ENCODE measurements around the gene TTBK1. TPM values are rescaled to one million over a fixed set of nuclear protein-coding genes. Genes with fewer than 3 reads are reported as not detected.

TTBK1 gene
- total RNA-seq, 1 donor from 2014 or later = not detected

GRCh38 chr6:43307451-43308100 is 64.3 kb downstream of the TTBK1 start:
- Histone ChIP-seq H3K4me1 (no peaks in the 10 kb centered on the region), H3K27ac (no peak overlapping the region), H3K4me3 (no peak overlapping the region), H3K9me3 (no peaks in the 10 kb centered on the region), H3K27me3 (peaks cover 5% of the 10 kb centered on the region), H3K36me3 (no peaks in the 10 kb centered on the region)
- no peak for TF ChIP-seq CTCF (IDR thresholded peaks at IDR 0.05)
- intact Hi-C loops (cut with DNase I) = no loop called here
- no peak for DNase-seq (ENCODE audit: low spot score in 2 of 2)

- H3K4me3 ChIP-seq = peak within 1 kb of the TSS; percentile 38 to 60
- no peaks in the 10 kb centered on the region for H3K9me3 ChIP-seq
- H3K4me1 ChIP-seq = no peaks in the 10 kb centered on the region
- peaks cover 5% of the 10 kb centered on the region for H3K27me3 ChIP-seq
- intact Hi-C loops (cut with DNase I) = no loop called here
- H3K27ac ChIP-seq = no peak within 1 kb of the TSS
- no peak for DNase-seq (ENCODE audit: low spot score in 2 of 2)
- no peak for TF ChIP-seq CTCF (IDR thresholded peaks at IDR 0.05)
- H3K36me3 ChIP-seq = no peaks in the 10 kb centered on the region
Measured at GRCh38 chr6:43308101-43308989, 65.1 kb downstream of the TTBK1 start, which contains the start of gene CRIP3. TSS of gene CRIP3 (minus strand) at chr6:43308826. CDS start at chr6:43308792, 34 bp downstream.

- H3K27ac ChIP-seq = no peak overlapping the region
- peak overlapping the region; percentile 38 to 60 for H3K4me3 ChIP-seq
- DNase-seq (ENCODE audit: low spot score in 2 of 2) = no peak
- H3K9me3 ChIP-seq = no peaks in the 10 kb centered on the region
- H3K27me3 ChIP-seq = peaks cover 5% of the 10 kb centered on the region
- TF ChIP-seq CTCF (IDR thresholded peaks at IDR 0.05) = no peak
- no peaks in the 10 kb centered on the region for H3K36me3 ChIP-seq
- intact Hi-C loops (cut with DNase I) = no loop called here
- H3K4me1 ChIP-seq = no peaks in the 10 kb centered on the region
Measured at GRCh38 chr6:43308990-43309477, 65.8 kb downstream of the TTBK1 start.

GRCh38 chr6:43310134-43310533 is 66.9 kb downstream of the TTBK1 start:
- DNase-seq (ENCODE audit: low spot score in 2 of 2) = no peak
- H3K36me3 ChIP-seq = no peaks in the 10 kb centered on the region
- intact Hi-C loops (cut with DNase I) = no loop called here
- H3K27ac ChIP-seq = no peak overlapping the region
- peaks cover 5% of the 10 kb centered on the region for H3K27me3 ChIP-seq
- H3K9me3 ChIP-seq = no peaks in the 10 kb centered on the region
- no peak overlapping the region for H3K4me3 ChIP-seq
- no peaks in the 10 kb centered on the region for H3K4me1 ChIP-seq
- no peak for TF ChIP-seq CTCF (IDR thresholded peaks at IDR 0.05)

GRCh38 chr6:43310624-43311023 is 67.3 kb downstream of the TTBK1 start:
- Histone ChIP-seq H3K4me1 (no peaks in the 10 kb centered on the region), H3K36me3 (no peaks in the 10 kb centered on the region), H3K27me3 (peaks cover 5% of the 10 kb centered on the region), H3K4me3 (no peak overlapping the region), H3K27ac (no peak overlapping the region), H3K9me3 (no peaks in the 10 kb centered on the region)
- TF ChIP-seq CTCF (IDR thresholded peaks at IDR 0.05) = no peak
- DNase-seq (ENCODE audit: low spot score in 2 of 2) = no peak
- intact Hi-C loops (cut with DNase I) = no loop called here
